ENCODE results near the gene ASXL1. TPM values are rescaled to one million over a fixed set of nuclear protein-coding genes. Genes with fewer than 3 reads are reported as not detected.
A peak's percentile ranks its signal among the peaks of the same experiment; 100 is the strongest.

ASXL1 gene
- total and polyA plus RNA-seq, 9 of the 15 experiments (the other 6 are each of a cell fraction or from before 2014, with no cell fraction given): 6.5 to 65.3 (median 32.3) TPM

- intact Hi-C loops (cut with micrococcal nuclease) (no loop called here), in situ Hi-C loops (cut with MboI) (no loop called here)
- DNase-seq (ENCODE audit: extremely low read depth in 1 of 4, low spot score in 3 of 4) (peak in 1 of 4 experiments; percentile 18), FAIRE-seq (peak; percentile 65), ATAC-seq (peak; percentile 17; the same call in 1 of the 3 replicates)
- peaks cover 78% of the 10 kb centered on the region for H3K36me3 ChIP-seq (ENCODE audit: control insufficient read depth, insufficient read depth, low read length)
- H3K9me3 ChIP-seq (replicated peaks; ENCODE audit: control insufficient read depth, insufficient read depth, low read depth, low read length): no peaks in the 10 kb centered on the region
- no peaks in the 10 kb centered on the region for H3K27me3 ChIP-seq (ENCODE audit: control insufficient read depth in 2 of 2, insufficient read depth in 2 of 2, low read length in 2 of 2)
- no peak overlapping the region for H3K9ac ChIP-seq (ENCODE audit: insufficient read depth in 1 of 2, low read depth in 2 of 2, low read length in 2 of 2)
- no peak overlapping the region for H3K4me3 ChIP-seq
- H3K9me1 ChIP-seq (ENCODE audit: control insufficient read depth, insufficient read depth, low read length): no peaks in the 10 kb centered on the region
- TF ChIP-seq ZNF551 (CRISPR knock-in tag; IDR thresholded peaks at IDR 0.05): no peak
- no peak for TF ChIP-seq FOSL1 (tag; conservative IDR thresholded peaks at IDR 0.05)
- no peak for TF ChIP-seq PHF8 (IDR thresholded peaks at IDR 0.05; ENCODE audit: borderline replicate concordance, low read length)
- TF ChIP-seq SUPT5H (IDR thresholded peaks at IDR 0.05): 0 out of 2 replicates have a peak, but pooled peaks have one; percentile 13
- TF ChIP-seq ZNF436 (CRISPR knock-in tag; IDR thresholded peaks at IDR 0.05): no peak
- no peak for TF ChIP-seq RAD51 (IDR thresholded peaks at IDR 0.05; ENCODE audit: borderline replicate concordance, low read depth)
- 0 out of 6 replicates have a peak, but pooled peaks of 1 of the 3 experiments have one; percentile 17 for TF ChIP-seq CTCF (IDR thresholded peaks at IDR 0.05 in 2 of 3, conservative IDR thresholded peaks at IDR 0.05 in 1 of 3; ENCODE audit: insufficient read depth in 2 of 3, low read depth in 1 of 3, low read length in 3 of 3)
- TF ChIP-seq ZNF586 (CRISPR knock-in tag; conservative IDR thresholded peaks at IDR 0.05): no peak
- no peak for TF ChIP-seq NR2C1 (IDR thresholded peaks at IDR 0.05)
- no peak for TF ChIP-seq NR2C1 (tag; IDR thresholded peaks at IDR 0.05)
- H3K4me1 ChIP-seq (replicated peaks in 1 of 2; ENCODE audit: control insufficient read depth in 2 of 2, insufficient read depth in 2 of 2, low read length in 2 of 2): peaks cover 0 to 12% of the 10 kb centered on the region in 2 experiments; a peak in 2 of 5 replicates
- H4K20me1 ChIP-seq (replicated peaks; ENCODE audit: control insufficient read depth, insufficient read depth, low read length): peaks cover 14% of the 10 kb centered on the region; the same call in 1 of the 2 replicates
- ChIA-PET CTCF (ENCODE audit: low intra/inter-chr PET ratio) (no interaction called here), POLR2A (interaction anchor here (0.6 to 1.8 kb wide), 5 partner anchors 11 to 149 kb away, joined by 3 to 4 read pairs (median 3); no protein-coding TSS in a partner anchor)
- no peak overlapping the region for H2AFZ ChIP-seq (ENCODE audit: low read depth, low read length)
- WGBS (ENCODE audit: insufficient coverage, low coverage, missing lambda C conversion rate): 59% methylated on average over 3 of the region's 3 CpGs
- no TSS peak for BruUV-seq (replicated peaks)
- no peaks in the 10 kb centered on the region for H3K79me2 ChIP-seq (ENCODE audit: control insufficient read depth, insufficient read depth, low read length)
- H3K27ac ChIP-seq (ENCODE audit: extremely low read depth, low read depth, low read length): no peak overlapping the region
- H3K4me2 ChIP-seq (ENCODE audit: insufficient read depth, low read length): no peak overlapping the region
Measured at GRCh38 chr20:32443386-32443974, 85.3 kb downstream of the ASXL1 start.
